SK-N-SH (cell line): ENCODE data around the gene NAALADL2. TPM values are rescaled to one million over a fixed set of nuclear protein-coding genes. Genes with fewer than 3 reads are reported as not detected.

Experiments used
- CTCF ChIA-PET: fragments of 300-600, 350-600 bp; formaldehyde crosslinking; extraction: SDS; loops from one replicate; lab custom pipeline; 2021; lab: Yijun Ruan, JAX
- POLR2A ChIA-PET: fragments of 350-600 bp; sonication (Branson Sonifier 250); formaldehyde crosslinking; extraction: SDS; loops from one replicate; lab custom pipeline; 2020; ENCODE audit warnings: antibody characterized with exemption, inconsistent platforms; lab: Yijun Ruan, JAX
- DNase-seq: peaks from one replicate; pipeline ENCODE4 v3.0.0; 2012
- H2AFZ ChIP-seq: fragments of 200-600 bp; sonication (generic); 2 replicates; pipeline ENCODE4 v1.8.1; 2016; ENCODE audit warnings: antibody characterized with exemption, mild to moderate bottlenecking, low read depth
- H3F3A ChIP-seq: fragments of 200-600 bp; sonication (generic); replicated peaks from 2 replicates; pipeline ENCODE3; 2016; ENCODE audit warnings: antibody characterized with exemption, mild to moderate bottlenecking; ENCODE audit not compliant: insufficient read depth
- H3K27ac ChIP-seq, 2 experiments: fragments of 200-500 bp in 1 of 2; fragments of 200-600 bp in 1 of 2; sonication (Bioruptor generic) in 1 of 2; sonication (generic), shearing (Covaris generic) in 1 of 2; 2 replicates each; pipeline versions ENCODE4 v1.5.1 to v1.6.1; 2014 to 2016; ENCODE audit warnings: low read depth in 2 of 2, inconsistent platforms in 1 of 2, low read length in 1 of 2, mild to moderate bottlenecking in 1 of 2, mixed read lengths in 1 of 2
- H3K27me3 ChIP-seq: fragments of 200-600 bp; sonication (generic), shearing (Covaris generic); 2 replicates; pipeline ENCODE4 v1.6.1; 2016; ENCODE audit warnings: mixed run types; ENCODE audit not compliant: insufficient read depth
- H3K36me3 ChIP-seq, 2 experiments: fragments of 200-500 bp in 1 of 2; fragments of 200-600 bp in 1 of 2; sonication (Bioruptor generic) in 1 of 2; sonication (generic) in 1 of 2; replicated peaks in 1 of 2; 2 replicates each; pipeline versions ENCODE3 to v1.5.1; 2014 to 2016; ENCODE audit warnings: low read length in 1 of 2, mild to moderate bottlenecking in 1 of 2; ENCODE audit not compliant: insufficient read depth in 2 of 2, control insufficient read depth in 1 of 2
- H3K4me1 ChIP-seq, 2 experiments: fragments of 200-500 bp in 1 of 2; fragments of 200-600 bp in 1 of 2; sonication (Bioruptor generic) in 1 of 2; sonication (generic), shearing (Covaris generic) in 1 of 2; 2 replicates each; pipeline versions ENCODE4 v1.5.1 to v1.6.1; 2014 to 2016; ENCODE audit warnings: low read depth in 1 of 2, low read length in 1 of 2, mixed run types in 1 of 2; ENCODE audit not compliant: insufficient read depth in 2 of 2, control insufficient read depth in 1 of 2
- H3K4me2 ChIP-seq: fragments of 200-600 bp; sonication (generic), shearing (Covaris generic); 2 replicates; pipeline ENCODE4 v1.6.1; 2017; ENCODE audit warnings: mixed run types
- H3K4me3 ChIP-seq, 2 experiments: fragments of 200-500 bp in 1 of 2; fragments of 200-600 bp in 1 of 2; sonication (Bioruptor generic) in 1 of 2; sonication (generic), shearing (Covaris generic) in 1 of 2; 2 replicates each; pipeline versions ENCODE4 v1.5.1 to v1.8.1; 2014 to 2016; ENCODE audit warnings: low read depth in 2 of 2, inconsistent platforms in 1 of 2, low read length in 1 of 2, mild to moderate bottlenecking in 1 of 2, mixed read lengths in 1 of 2, moderate library complexity in 1 of 2
- H3K79me2 ChIP-seq: fragments of 200-600 bp; sonication (generic); 2 replicates; pipeline ENCODE4 v1.8.1; 2017; ENCODE audit warnings: mild to moderate bottlenecking; ENCODE audit not compliant: insufficient read depth
- H3K9ac ChIP-seq: fragments of 200-600 bp; sonication (generic); 2 replicates; pipeline ENCODE4 v1.6.1; 2017; ENCODE audit warnings: mixed run types
- H3K9me2 ChIP-seq: fragments of 200-600 bp; sonication (generic); 2 replicates; pipeline ENCODE4 v1.6.1; 2017; ENCODE audit warnings: mixed run types
- H3K9me3 ChIP-seq: fragments of 200-600 bp; sonication (generic); 2 replicates; pipeline ENCODE4 v1.6.1; 2017; ENCODE audit warnings: mixed run types, mild to moderate bottlenecking, moderate library complexity
- H4K20me1 ChIP-seq: fragments of 200-600 bp; sonication (generic); 2 replicates; pipeline ENCODE4 v1.6.1; 2017; ENCODE audit warnings: mild to moderate bottlenecking, mixed run types; ENCODE audit not compliant: insufficient read depth
- FOSL2 ChIP-seq: IDR thresholded peaks from 2 replicates; pipeline ENCODE4 v1.4.0; 2012; ENCODE audit warnings: low read depth, mild to moderate bottlenecking, moderate library complexity, borderline replicate concordance
- FOXJ3 ChIP-seq: sonication (generic); formaldehyde crosslinking; IDR thresholded peaks from 2 replicates; pipeline ENCODE4 v1.5.1; 2020; ENCODE audit warnings: mild to moderate bottlenecking, missing genetic modification reagents
- FOXM1 ChIP-seq: IDR thresholded peaks from 2 replicates; pipeline ENCODE4 v1.4.0; 2012; ENCODE audit warnings: low read depth, mild to moderate bottlenecking
- GABPA ChIP-seq: IDR thresholded peaks from 2 replicates; pipeline ENCODE4 v1.4.0; 2012; ENCODE audit warnings: low read depth, mild to moderate bottlenecking
- JUND ChIP-seq: IDR thresholded peaks from 2 replicates; pipeline ENCODE4 v1.4.0; 2012
- MEF2A ChIP-seq: IDR thresholded peaks from 2 replicates; pipeline ENCODE4 v1.4.0; 2012; ENCODE audit warnings: low read depth, borderline replicate concordance
- MXI1 ChIP-seq: IDR thresholded peaks from 2 replicates; pipeline ENCODE4 v1.6.1; 2012; ENCODE audit warnings: mild to moderate bottlenecking, low read depth, low read length, improper control_type of control experiment
- NFIC ChIP-seq: IDR thresholded peaks from 2 replicates; pipeline ENCODE4 v1.4.0; 2012; ENCODE audit warnings: borderline replicate concordance
- RAD21 ChIP-seq: IDR thresholded peaks from 2 replicates; pipeline ENCODE4 v1.6.1; 2012; ENCODE audit warnings: mild to moderate bottlenecking, low read length
- RFX5 ChIP-seq: IDR thresholded peaks from 2 replicates; pipeline ENCODE4 v1.6.1; 2012; ENCODE audit warnings: mild to moderate bottlenecking, improper control_type of control experiment, low read length
- SIN3A ChIP-seq: IDR thresholded peaks from 2 replicates; pipeline ENCODE4 v1.6.1; 2012; ENCODE audit warnings: low read depth, mild to moderate bottlenecking, low read length, moderate library complexity, borderline replicate concordance
- SMC3 ChIP-seq: IDR thresholded peaks from 2 replicates; pipeline ENCODE4 v1.6.1; 2012; ENCODE audit warnings: low read depth, low read length, improper control_type of control experiment
- TAF1 ChIP-seq: IDR thresholded peaks from 2 replicates; pipeline ENCODE4 v1.6.1; 2012; ENCODE audit warnings: low read depth, mild to moderate bottlenecking, low read length, moderate library complexity, borderline replicate concordance
- YY1 ChIP-seq: IDR thresholded peaks from 2 replicates; pipeline ENCODE4 v1.4.0; 2012; ENCODE audit warnings: low read depth, mild to moderate bottlenecking
- WGBS: methylation state at CpG from one replicate; pipeline ENCODE4 v1.1.6; 2017; ENCODE audit warnings: low lambda C conversion rate; 5-methylcytosine and 5-hydroxymethylcytosine counted together
- polyA plus RNA-seq, 3 experiments: library from polyadenylated mRNA; depleted of rRNA; stranded (reverse); fragments of >200 nt; gene quantifications; 2 replicates each; pipeline ENCODE4 v1.2.3, GENCODE V29; 2012
- TF ChIP-seq, protein P1 (sequence below): fragments of 150-350 bp; IDR thresholded peaks from 2 replicates; pipeline ENCODE4 v1.6.1; 2016; ENCODE audit warnings: mild to moderate bottlenecking, low read depth, low read length
- TF ChIP-seq, protein P2 (sequence below): IDR thresholded peaks from 2 replicates; pipeline ENCODE4 v1.4.0; 2012; ENCODE audit warnings: low read depth
- TF ChIP-seq, protein P3 (sequence below): IDR thresholded peaks from 2 replicates; pipeline ENCODE4 v1.4.0; 2012; ENCODE audit warnings: low read depth, borderline replicate concordance
- TF ChIP-seq, protein P4 (sequence below): IDR thresholded peaks from 2 replicates; pipeline ENCODE4 v1.6.1; 2012; ENCODE audit warnings: mild to moderate bottlenecking, low read depth, low read length, moderate library complexity
- TF ChIP-seq, protein P5 (sequence below): fragments of 150-350 bp; IDR thresholded peaks from 2 replicates; pipeline ENCODE4 v1.6.1; 2017; ENCODE audit warnings: antibody characterized with exemption, low read length, low read depth, borderline replicate concordance

The NAALADL2 gene
- polyA plus RNA-seq, 1 of the 3 experiments (the other 2 are of a cell fraction) = 1.2 TPM

DNA sequence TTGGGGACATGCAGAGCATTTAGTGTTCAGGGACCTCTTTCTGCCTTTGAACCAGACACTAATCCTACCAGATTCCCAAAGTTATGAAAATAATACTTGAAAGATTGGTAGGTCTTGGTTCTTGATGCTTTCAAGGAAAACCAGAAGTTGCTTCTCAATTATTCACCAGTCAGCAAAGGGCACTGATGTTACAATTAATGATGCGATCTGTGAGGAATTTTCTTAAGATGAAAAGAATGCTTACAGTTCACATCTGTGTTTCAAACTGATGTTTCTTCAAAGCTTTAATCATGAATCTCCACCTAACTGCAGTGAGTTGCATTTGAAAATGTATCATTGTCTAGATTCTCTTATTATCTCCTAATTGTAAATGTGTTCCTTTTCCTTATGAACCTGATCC, 161.0 kb downstream of the NAALADL2 start:
- 100% methylated on average over 1 of the region's 1 CpG for WGBS
- DNase-seq = no peak
- Histone ChIP-seq H3K4me2 (no peak overlapping the region), H3K4me1 (no peaks in the 10 kb centered on the region; a peak in 1 of 4 replicates), H3K27ac (no peak overlapping the region), H3K9me3 (no peaks in the 10 kb centered on the region), H4K20me1 (no peaks in the 10 kb centered on the region), H3K27me3 (no peaks in the 10 kb centered on the region), H3K36me3 (no peaks in the 10 kb centered on the region), H3K79me2 (no peaks in the 10 kb centered on the region), H3K9ac (no peak overlapping the region), H3K9me2 (no peaks in the 10 kb centered on the region), H3K4me3 (no peak overlapping the region), H3F3A (no peaks in the 10 kb centered on the region), H2AFZ (no peak overlapping the region)
- ChIA-PET POLR2A (no interaction called here), CTCF (no interaction called here)
- TF ChIP-seq, protein P1, sequence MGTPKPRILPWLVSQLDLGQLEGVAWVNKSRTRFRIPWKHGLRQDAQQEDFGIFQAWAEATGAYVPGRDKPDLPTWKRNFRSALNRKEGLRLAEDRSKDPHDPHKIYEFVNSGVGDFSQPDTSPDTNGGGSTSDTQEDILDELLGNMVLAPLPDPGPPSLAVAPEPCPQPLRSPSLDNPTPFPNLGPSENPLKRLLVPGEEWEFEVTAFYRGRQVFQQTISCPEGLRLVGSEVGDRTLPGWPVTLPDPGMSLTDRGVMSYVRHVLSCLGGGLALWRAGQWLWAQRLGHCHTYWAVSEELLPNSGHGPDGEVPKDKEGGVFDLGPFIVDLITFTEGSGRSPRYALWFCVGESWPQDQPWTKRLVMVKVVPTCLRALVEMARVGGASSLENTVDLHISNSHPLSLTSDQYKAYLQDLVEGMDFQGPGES = no peak
- no peak for TF ChIP-seq YY1
- TF ChIP-seq, protein P2, sequence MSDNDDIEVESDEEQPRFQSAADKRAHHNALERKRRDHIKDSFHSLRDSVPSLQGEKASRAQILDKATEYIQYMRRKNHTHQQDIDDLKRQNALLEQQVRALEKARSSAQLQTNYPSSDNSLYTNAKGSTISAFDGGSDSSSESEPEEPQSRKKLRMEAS = no peak
- no peak for TF ChIP-seq FOXM1
- TF ChIP-seq JUND = no peak
- TF ChIP-seq FOXJ3 = no peak
- TF ChIP-seq, protein P3, sequence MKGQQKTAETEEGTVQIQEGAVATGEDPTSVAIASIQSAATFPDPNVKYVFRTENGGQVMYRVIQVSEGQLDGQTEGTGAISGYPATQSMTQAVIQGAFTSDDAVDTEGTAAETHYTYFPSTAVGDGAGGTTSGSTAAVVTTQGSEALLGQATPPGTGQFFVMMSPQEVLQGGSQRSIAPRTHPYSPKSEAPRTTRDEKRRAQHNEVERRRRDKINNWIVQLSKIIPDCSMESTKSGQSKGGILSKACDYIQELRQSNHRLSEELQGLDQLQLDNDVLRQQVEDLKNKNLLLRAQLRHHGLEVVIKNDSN = no peak
- TF ChIP-seq MXI1 = no peak
- TF ChIP-seq RFX5 = no peak
- TF ChIP-seq SIN3A = no peak
- TF ChIP-seq RAD21 = no peak
- no peak for TF ChIP-seq GABPA
- no peak for TF ChIP-seq NFIC
- TF ChIP-seq MEF2A = no peak
- TF ChIP-seq, protein P4, sequence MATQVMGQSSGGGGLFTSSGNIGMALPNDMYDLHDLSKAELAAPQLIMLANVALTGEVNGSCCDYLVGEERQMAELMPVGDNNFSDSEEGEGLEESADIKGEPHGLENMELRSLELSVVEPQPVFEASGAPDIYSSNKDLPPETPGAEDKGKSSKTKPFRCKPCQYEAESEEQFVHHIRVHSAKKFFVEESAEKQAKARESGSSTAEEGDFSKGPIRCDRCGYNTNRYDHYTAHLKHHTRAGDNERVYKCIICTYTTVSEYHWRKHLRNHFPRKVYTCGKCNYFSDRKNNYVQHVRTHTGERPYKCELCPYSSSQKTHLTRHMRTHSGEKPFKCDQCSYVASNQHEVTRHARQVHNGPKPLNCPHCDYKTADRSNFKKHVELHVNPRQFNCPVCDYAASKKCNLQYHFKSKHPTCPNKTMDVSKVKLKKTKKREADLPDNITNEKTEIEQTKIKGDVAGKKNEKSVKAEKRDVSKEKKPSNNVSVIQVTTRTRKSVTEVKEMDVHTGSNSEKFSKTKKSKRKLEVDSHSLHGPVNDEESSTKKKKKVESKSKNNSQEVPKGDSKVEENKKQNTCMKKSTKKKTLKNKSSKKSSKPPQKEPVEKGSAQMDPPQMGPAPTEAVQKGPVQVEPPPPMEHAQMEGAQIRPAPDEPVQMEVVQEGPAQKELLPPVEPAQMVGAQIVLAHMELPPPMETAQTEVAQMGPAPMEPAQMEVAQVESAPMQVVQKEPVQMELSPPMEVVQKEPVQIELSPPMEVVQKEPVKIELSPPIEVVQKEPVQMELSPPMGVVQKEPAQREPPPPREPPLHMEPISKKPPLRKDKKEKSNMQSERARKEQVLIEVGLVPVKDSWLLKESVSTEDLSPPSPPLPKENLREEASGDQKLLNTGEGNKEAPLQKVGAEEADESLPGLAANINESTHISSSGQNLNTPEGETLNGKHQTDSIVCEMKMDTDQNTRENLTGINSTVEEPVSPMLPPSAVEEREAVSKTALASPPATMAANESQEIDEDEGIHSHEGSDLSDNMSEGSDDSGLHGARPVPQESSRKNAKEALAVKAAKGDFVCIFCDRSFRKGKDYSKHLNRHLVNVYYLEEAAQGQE = no peak
- TF ChIP-seq TAF1 = no peak
- TF ChIP-seq SMC3 = no peak
- TF ChIP-seq, protein P5, sequence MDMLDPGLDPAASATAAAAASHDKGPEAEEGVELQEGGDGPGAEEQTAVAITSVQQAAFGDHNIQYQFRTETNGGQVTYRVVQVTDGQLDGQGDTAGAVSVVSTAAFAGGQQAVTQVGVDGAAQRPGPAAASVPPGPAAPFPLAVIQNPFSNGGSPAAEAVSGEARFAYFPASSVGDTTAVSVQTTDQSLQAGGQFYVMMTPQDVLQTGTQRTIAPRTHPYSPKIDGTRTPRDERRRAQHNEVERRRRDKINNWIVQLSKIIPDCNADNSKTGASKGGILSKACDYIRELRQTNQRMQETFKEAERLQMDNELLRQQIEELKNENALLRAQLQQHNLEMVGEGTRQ = no peak
- TF ChIP-seq FOSL2 = no peak
